Erythroblast (primary cell): ENCODE data around the gene B4GALT6.

Source experiments
- GATA1 ChIP-seq: IDR thresholded peaks from 2 replicates; pipeline ENCODE4 v1.6.1; 2011; ENCODE audit warnings: low read depth, mild to moderate bottlenecking, control low read depth, low read length, moderate library complexity
- POLR2A ChIP-seq: IDR thresholded peaks from 2 replicates; pipeline ENCODE4 v1.6.1; 2011; ENCODE audit warnings: mild to moderate bottlenecking, low read length

DNA sequence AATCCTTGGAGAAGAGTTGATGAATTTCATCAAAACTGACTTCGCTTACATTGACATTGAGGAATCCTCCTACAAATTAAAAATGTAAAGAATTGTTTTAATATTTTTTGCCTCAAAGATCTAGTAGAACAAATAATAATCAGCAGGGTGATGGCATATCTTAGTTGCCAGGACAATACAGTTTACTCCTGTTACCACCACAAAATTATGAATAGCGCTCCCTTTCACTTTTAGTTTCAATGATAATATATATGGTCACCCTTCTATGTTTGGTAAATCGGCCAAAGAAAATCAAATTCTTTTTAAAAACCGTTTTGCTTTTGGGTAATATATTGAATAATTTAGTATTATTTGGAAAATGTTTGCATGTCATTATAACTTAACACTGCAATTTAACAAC is 39.0 kb downstream of the B4GALT6 start:
- TF ChIP-seq POLR2A (no peak), GATA1 (no peak)
